Endothelial cell of umbilical vein (primary cell): ENCODE measurements around the gene OPA1. TPM values are rescaled to one million over a fixed set of nuclear protein-coding genes. Genes with fewer than 3 reads are reported as not detected.

Experiments
- BruUV-seq: library from RNA; stranded (reverse); fragments of 400-500 nt; replicated peaks from 2 replicates; lab custom pipeline; 2021; lab: Mats Ljungman, UMichigan
- CTCF ChIA-PET: fragments of 300-600, 350-600 bp; sonication (Branson Sonifier 250); formaldehyde crosslinking; loops from one replicate; lab custom pipeline; 2021; ENCODE audit warnings: antibody characterized with exemption, inconsistent platforms; lab: Charles Lee
- POLR2A ChIA-PET: fragments of 300-600, 350-600 bp; sonication (Branson Sonifier 250); formaldehyde crosslinking; loops from one replicate; lab custom pipeline; 2021; ENCODE audit warnings: antibody characterized with exemption, inconsistent platforms; lab: Charles Lee
- DNase-seq: peaks from one replicate; pipeline ENCODE4 v3.0.0-alpha.2; 2011; ENCODE audit warnings: low read depth, low spot score
- FAIRE-seq: peaks from 2 replicates; lab custom pipeline; 2011; peaks lifted over from hg19 to GRCh38; lab: Jason Lieb, UNC
- H2AFZ ChIP-seq: 2 replicates; pipeline ENCODE4 v1.6.0; 2012; ENCODE audit warnings: low read depth, low read length, control low read depth, inconsistent platforms
- H3K27ac ChIP-seq: 2 replicates; pipeline ENCODE4 v1.5.1; 2011; ENCODE audit warnings: low read depth, mild to moderate bottlenecking, control low read depth, low read length, moderate library complexity; ENCODE audit not compliant: insufficient read depth
- H3K27me3 ChIP-seq, 2 experiments: 2 replicates each; pipeline versions ENCODE4 v1.6.0 to v1.6.1; 2011; ENCODE audit warnings: low read length in 2 of 2, mixed read lengths in 1 of 2; ENCODE audit not compliant: control insufficient read depth in 2 of 2, insufficient read depth in 2 of 2
- H3K36me3 ChIP-seq, 2 experiments: 2 replicates in 1 of 2; 3 replicates in 1 of 2; pipeline ENCODE4 v1.5.1; 2011; ENCODE audit warnings: low read length in 2 of 2, mild to moderate bottlenecking in 1 of 2, moderate library complexity in 1 of 2; ENCODE audit not compliant: control insufficient read depth in 2 of 2, insufficient read depth in 2 of 2; ENCODE audit errors: extremely low read depth in 1 of 2
- H3K4me1 ChIP-seq: 3 replicates; pipeline ENCODE4 v1.5.1; 2011; ENCODE audit warnings: mild to moderate bottlenecking, low read length; ENCODE audit not compliant: control insufficient read depth, insufficient read depth; ENCODE audit errors: extremely low read depth
- H3K4me2 ChIP-seq: 2 replicates; pipeline ENCODE4 v1.6.1; 2011; ENCODE audit warnings: low read length, control low read depth, mixed read lengths; ENCODE audit not compliant: insufficient read depth
- H3K4me3 ChIP-seq, 3 experiments: fragments of 200-600 bp in 1 of 3; sonication (generic), shearing (Covaris generic) in 1 of 3; replicated peaks in 1 of 3; 2 replicates each; pipeline ENCODE4 v1.5.1; 2011 to 2016; ENCODE audit warnings: control low read depth in 3 of 3, low read length in 3 of 3, mild to moderate bottlenecking in 2 of 3, inconsistent platforms in 1 of 3, low read depth in 1 of 3, moderate library complexity in 1 of 3; ENCODE audit not compliant: insufficient read depth in 1 of 3
- H3K79me2 ChIP-seq: 2 replicates; pipeline ENCODE4 v1.6.0; 2012; ENCODE audit warnings: low read length, inconsistent platforms; ENCODE audit not compliant: control insufficient read depth, insufficient read depth
- H3K9ac ChIP-seq: replicated peaks from 2 replicates; pipeline ENCODE3; 2011; ENCODE audit warnings: low read length, control low read depth; ENCODE audit not compliant: insufficient read depth; ENCODE audit errors: extremely low read depth
- H3K9me1 ChIP-seq: replicated peaks from 3 replicates; pipeline ENCODE4 v1.6.0; 2011; ENCODE audit warnings: mild to moderate bottlenecking, low read length; ENCODE audit not compliant: control insufficient read depth, insufficient read depth; ENCODE audit errors: extremely low read depth
- H3K9me3 ChIP-seq: replicated peaks from 2 replicates; pipeline ENCODE4 v1.5.1; 2012; ENCODE audit warnings: low read length, inconsistent platforms; ENCODE audit not compliant: control insufficient read depth, insufficient read depth
- H4K20me1 ChIP-seq: replicated peaks from 2 replicates; pipeline ENCODE3; 2011; ENCODE audit warnings: mild to moderate bottlenecking, low read length; ENCODE audit not compliant: control insufficient read depth, insufficient read depth; ENCODE audit errors: extremely low read depth
- CTCF ChIP-seq, 2 donors: IDR thresholded peaks; 1 replicate in 1 of 2; 2 replicates in 1 of 2; pipeline ENCODE4 v1.5.1; 2011; ENCODE audit warnings: low read length in 2 of 2, mild to moderate bottlenecking in 2 of 2, moderate library complexity in 2 of 2, control low read depth in 1 of 2, inconsistent platforms in 1 of 2, low read depth in 1 of 2; ENCODE audit not compliant: insufficient read depth in 1 of 2; ENCODE audit errors: extremely low read depth in 1 of 2
- EZH2 ChIP-seq: IDR thresholded peaks from 2 replicates; pipeline ENCODE4 v1.6.1; 2012; ENCODE audit warnings: borderline replicate concordance, low read depth, mild to moderate bottlenecking, moderate library complexity, low read length, inconsistent platforms; ENCODE audit not compliant: severe bottlenecking
- FOS ChIP-seq: IDR thresholded peaks from 2 replicates; pipeline ENCODE4 v1.6.1; 2011; ENCODE audit warnings: mild to moderate bottlenecking, low read length, moderate library complexity, borderline replicate concordance; ENCODE audit not compliant: insufficient read depth
- GATA2 ChIP-seq: IDR thresholded peaks from 2 replicates; pipeline ENCODE4 v1.7.0; 2011; ENCODE audit warnings: low read depth, mild to moderate bottlenecking, moderate library complexity, mixed read lengths, low read length; ENCODE audit not compliant: insufficient read length, insufficient read depth
- JUN ChIP-seq: IDR thresholded peaks from 2 replicates; pipeline ENCODE4 v1.6.1; 2011; ENCODE audit warnings: borderline replicate concordance, low read depth; ENCODE audit not compliant: insufficient read length, insufficient read depth
- MAX ChIP-seq: IDR thresholded peaks from 2 replicates; pipeline ENCODE4 v1.6.1; 2011; ENCODE audit not compliant: insufficient read depth, insufficient read length
- MYC ChIP-seq: IDR thresholded peaks from one replicate; pipeline ENCODE4 v1.6.1; 2011; ENCODE audit warnings: mild to moderate bottlenecking, low read depth, low read length
- POLR2A ChIP-seq: IDR thresholded peaks from 2 replicates; pipeline ENCODE4 v1.6.1; 2012; ENCODE audit warnings: low read depth, mild to moderate bottlenecking, control low read depth, low read length
- POLR2AphosphoS5 ChIP-seq: IDR thresholded peaks from 2 replicates; pipeline ENCODE4 v1.6.1; 2012; ENCODE audit warnings: low read depth, mild to moderate bottlenecking, control low read depth, low read length, moderate library complexity; ENCODE audit not compliant: insufficient read depth
- dilution Hi-C: fragments of 300-500 bp; cut with MboI; formaldehyde crosslinking; loops from one replicate; pipeline ENCODE4 v1.15.0; 2019; ENCODE audit warnings: low sequenced_read_pairs; ENCODE audit not compliant: extremely low pct_ligation_motif_present
- intact Hi-C: fragments of 100-400 bp; cut with micrococcal nuclease; formaldehyde crosslinking; loops from one replicate; pipeline ENCODE4 v1.10.0; 2022
- polyA plus RNA-seq, 4 experiments: library from polyadenylated mRNA; depleted of rRNA in 3 of 4; stranded (reverse) in 3 of 4; unstranded in 1 of 4; fragments of >200 nt; gene quantifications; 2 replicates each; pipeline versions ENCODE4 v1.2.1 to v1.2.3, GENCODE V29; 2011 to 2012; ENCODE audit warnings: missing spikeins in 1 of 4
- total RNA-seq: library from RNA; stranded (reverse); gene quantifications from 2 replicates; pipeline ENCODE4 v1.2.3, GENCODE V29; 2021

The OPA1 gene
- total and polyA plus RNA-seq, 2 donors (not counting 3 experiments of a cell fraction or from before 2014, with no cell fraction given), result 10.0 to 62.0 TPM

- Histone ChIP-seq H3K9me1 (no peaks in the 10 kb centered on the region), H2AFZ (no peak overlapping the region), H3K4me2 (no peak overlapping the region), H3K9me3 (no peaks in the 10 kb centered on the region), H3K4me3 (no peak overlapping the region), H3K9ac (no peak overlapping the region), H3K4me1 (no peaks in the 10 kb centered on the region), H3K36me3 (no peaks in the 10 kb centered on the region), H3K27me3 (no peaks in the 10 kb centered on the region), H3K79me2 (no peaks in the 10 kb centered on the region), H4K20me1 (no peaks in the 10 kb centered on the region), H3K27ac (no peak overlapping the region)
- DNase-seq (no peak), FAIRE-seq (no peak)
- TF ChIP-seq MAX, result no peak
- no peak for TF ChIP-seq GATA2
- TF ChIP-seq POLR2A, result no peak
- no peak for TF ChIP-seq EZH2
- no peak for TF ChIP-seq JUN
- TF ChIP-seq MYC, result no peak
- TF ChIP-seq FOS, result no peak
- no peak for TF ChIP-seq CTCF (IDR thresholded peaks at IDR 0.05; ENCODE audit: extremely low read depth in 1 of 2, insufficient read depth in 1 of 2, low read depth in 1 of 2, low read length in 2 of 2)
- no peak for TF ChIP-seq POLR2AphosphoS5
- no TSS peak for BruUV-seq
- CTCF ChIA-PET, result no interaction called here
- POLR2A ChIA-PET, result no interaction called here
- dilution Hi-C loops, result no loop called here
- intact Hi-C loops, result no loop called here
These were observed 47.7 kb upstream of the OPA1 start for GRCh38 chr3:193545304-193545703.
